Neuronal stem cell (in vitro differentiated cells): Measurements from ENCODE around the gene C2orf42.
"Not testable (repeated sequence)": the region's sequence is repeated elsewhere in the genome, so short reads cannot be mapped to it uniquely, and the experiment has no call there.

Experiments
- DNase-seq: peaks from one replicate; pipeline ENCODE4 v3.0.0-alpha.2; 2013; ENCODE audit warnings: low spot score
- H2AFZ ChIP-seq: one replicate; pipeline ENCODE4 v1.6.1; 2013; ENCODE audit warnings: mild to moderate bottlenecking, low read length, inconsistent platforms
- H2AK5ac ChIP-seq: 2 replicates; pipeline ENCODE4 v1.6.1; 2013; ENCODE audit warnings: low read depth, mild to moderate bottlenecking, inconsistent platforms, low read length, moderate library complexity, mixed read lengths
- H2BK120ac ChIP-seq: 2 replicates; pipeline ENCODE4 v1.6.1; 2013; ENCODE audit warnings: low read depth, mild to moderate bottlenecking, inconsistent platforms, low read length, moderate library complexity, mixed read lengths
- H2BK12ac ChIP-seq: one replicate; pipeline ENCODE4 v1.6.1; 2013; ENCODE audit warnings: low read length, inconsistent platforms
- H2BK15ac ChIP-seq: 2 replicates; pipeline ENCODE4 v1.6.1; 2013; ENCODE audit warnings: mild to moderate bottlenecking, low read length, inconsistent platforms, mixed read lengths
- H2BK5ac ChIP-seq: one replicate; pipeline ENCODE4 v1.6.1; 2013; ENCODE audit warnings: inconsistent platforms, mild to moderate bottlenecking, low read length, moderate library complexity
- H3K14ac ChIP-seq: one replicate; pipeline ENCODE4 v1.6.1; 2013; ENCODE audit warnings: low read length, inconsistent platforms
- H3K18ac ChIP-seq: 2 replicates; pipeline ENCODE4 v1.6.1; 2013; ENCODE audit warnings: low read length, inconsistent platforms
- H3K23ac ChIP-seq: 2 replicates; pipeline ENCODE4 v1.6.1; 2013; ENCODE audit warnings: low read depth, mild to moderate bottlenecking, mixed read lengths, low read length, inconsistent platforms; ENCODE audit not compliant: poor library complexity
- H3K27ac ChIP-seq: replicated peaks from 3 replicates; pipeline ENCODE4 v1.5.1; 2013; ENCODE audit warnings: low read length, inconsistent platforms
- H3K27me3 ChIP-seq, 3 experiments: 2 replicates each; pipeline ENCODE4 v1.6.1; 2013; ENCODE audit warnings: low read length in 3 of 3, mild to moderate bottlenecking in 2 of 3, inconsistent platforms in 1 of 3, low read depth in 1 of 3, mixed read lengths in 1 of 3, moderate library complexity in 1 of 3; ENCODE audit not compliant: control insufficient read depth in 3 of 3, insufficient read depth in 3 of 3
- H3K36me3 ChIP-seq, 2 donors: replicated peaks in 1 of 2; 2 replicates each; pipeline ENCODE4 v1.6.1; 2013; ENCODE audit warnings: low read length in 2 of 2; ENCODE audit not compliant: control insufficient read depth in 2 of 2, insufficient read depth in 2 of 2
- H3K4ac ChIP-seq: 2 replicates; pipeline ENCODE4 v1.6.1; 2013; ENCODE audit warnings: inconsistent platforms, mild to moderate bottlenecking, low read length, moderate library complexity
- H3K4me1 ChIP-seq, 2 donors: 1 replicate in 1 of 2; 2 replicates in 1 of 2; pipeline ENCODE4 v1.6.1; 2013; ENCODE audit warnings: low read length in 2 of 2, low read depth in 1 of 2; ENCODE audit not compliant: control insufficient read depth in 2 of 2, insufficient read depth in 1 of 2
- H3K4me2 ChIP-seq: one replicate; pipeline ENCODE4 v1.6.1; 2013; ENCODE audit warnings: mild to moderate bottlenecking, low read length, inconsistent platforms; ENCODE audit not compliant: insufficient read depth, poor library complexity, severe bottlenecking
- H3K4me3 ChIP-seq, 2 donors: 2 replicates each; pipeline ENCODE4 v1.5.1; 2013; ENCODE audit warnings: low read length in 2 of 2, mild to moderate bottlenecking in 2 of 2, inconsistent platforms in 1 of 2, moderate library complexity in 1 of 2
- H3K79me1 ChIP-seq: one replicate; pipeline ENCODE4 v1.6.1; 2013; ENCODE audit warnings: low read depth, mild to moderate bottlenecking, inconsistent platforms, low read length, moderate library complexity
- H3K9ac ChIP-seq: one replicate; pipeline ENCODE4 v1.6.1; 2013; ENCODE audit warnings: mild to moderate bottlenecking, low read depth, low read length, inconsistent platforms; ENCODE audit not compliant: poor library complexity
- H3K9me3 ChIP-seq, 2 donors: replicated peaks in 1 of 2; 2 replicates each; pipeline versions ENCODE3 to v1.6.1; 2013; ENCODE audit warnings: low read length in 2 of 2, mild to moderate bottlenecking in 2 of 2, inconsistent platforms in 1 of 2, low read depth in 1 of 2, mixed read lengths in 1 of 2, moderate library complexity in 1 of 2; ENCODE audit not compliant: control insufficient read depth in 2 of 2, insufficient read depth in 1 of 2
- H4K8ac ChIP-seq: one replicate; pipeline ENCODE4 v1.6.1; 2013; ENCODE audit warnings: low read depth, mild to moderate bottlenecking, inconsistent platforms, low read length, moderate library complexity
- H4K91ac ChIP-seq: one replicate; pipeline ENCODE4 v1.6.1; 2013; ENCODE audit warnings: low read length, low read depth, mild to moderate bottlenecking, inconsistent platforms; ENCODE audit not compliant: poor library complexity
- WGBS, 2 donors: extraction: QIAGEN DNeasy Blood & Tissue Kit; methylation state at CpG; one replicate each; pipeline ENCODE4 v1.1.7; 2013; ENCODE audit warnings: missing lambda C conversion rate in 2 of 2, mixed read lengths in 1 of 2; ENCODE audit not compliant: insufficient read length in 2 of 2, insufficient replicate concordance in 1 of 2; ENCODE audit errors: extremely low coverage in 2 of 2; 5-methylcytosine and 5-hydroxymethylcytosine counted together

The C2orf42 gene

DNA sequence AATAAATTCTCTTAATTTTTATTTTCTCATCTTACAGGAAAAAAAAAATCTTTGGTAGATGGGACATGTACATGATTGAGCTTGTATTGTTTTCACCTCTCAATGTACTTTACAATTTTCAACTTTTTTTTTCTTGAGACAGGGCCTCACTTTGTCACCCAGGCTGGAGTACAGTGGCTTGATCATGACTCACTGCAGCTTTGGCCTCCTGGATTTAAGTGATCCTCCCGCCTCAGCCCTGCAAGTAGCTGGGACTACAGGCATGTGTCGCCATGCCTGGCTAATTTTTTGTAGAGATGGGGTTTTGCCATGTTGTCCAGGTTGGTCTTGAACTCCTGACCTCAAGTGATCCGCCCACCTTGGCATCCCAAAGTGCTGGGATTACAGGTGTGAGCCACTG lies 32.5 kb upstream of the C2orf42 start:
- H3K4me3 ChIP-seq, H3K4me2 ChIP-seq, H4K8ac ChIP-seq, H3K4ac ChIP-seq, H2AFZ ChIP-seq, H3K79me1 ChIP-seq, H2BK5ac ChIP-seq, H2BK12ac ChIP-seq, DNase-seq, H3K18ac ChIP-seq, H4K91ac ChIP-seq, H2BK120ac ChIP-seq, H3K23ac ChIP-seq, H3K27ac ChIP-seq, H3K27me3 ChIP-seq, H2BK15ac ChIP-seq, H2AK5ac ChIP-seq, H3K14ac ChIP-seq, H3K9me3 ChIP-seq, H3K4me1 ChIP-seq, H3K9ac ChIP-seq: not testable (repeated sequence)
- H3K36me3 ChIP-seq = peaks cover 31 to 99% of the 10 kb centered on the region in 2 donors
- WGBS, 2 donors = no CpG with 5 or more reads among the region's 3 CpGs

DNA sequence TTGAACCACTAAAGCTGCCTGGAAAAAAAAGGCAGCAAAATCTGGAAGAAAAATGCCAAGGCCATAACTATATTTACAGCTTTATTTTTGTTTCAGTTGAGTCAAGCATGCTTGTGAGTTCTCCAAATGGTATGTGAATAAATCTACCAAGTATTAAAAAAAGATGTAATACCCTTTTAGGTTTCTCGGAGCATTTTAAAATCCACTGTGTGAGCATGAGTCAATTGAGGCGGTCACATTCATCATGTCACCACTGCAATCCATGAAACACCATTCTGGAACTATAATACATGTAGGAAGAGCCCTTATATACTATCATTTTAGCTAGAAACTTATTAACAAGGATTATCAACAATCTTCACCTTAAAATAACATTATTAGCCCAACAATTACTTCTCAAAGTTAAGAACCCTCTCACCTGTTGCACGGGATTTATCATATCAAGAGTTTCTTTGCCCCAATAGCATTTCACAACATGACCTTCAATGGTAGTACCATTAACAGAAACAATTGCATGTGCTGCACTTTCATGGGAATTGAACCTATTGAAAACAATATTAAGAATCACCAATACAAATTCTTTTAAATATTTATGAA lies 24.2 kb upstream of the C2orf42 start:
- no peak overlapping the region for H2BK120ac ChIP-seq
- H3K4ac ChIP-seq = no peak overlapping the region
- no peaks in the 10 kb centered on the region for H3K27me3 ChIP-seq
- DNase-seq = no peak
- H3K36me3 ChIP-seq = peaks cover 23 to 100% of the 10 kb centered on the region in 2 donors
- no CpG with 5 or more reads among the region's 3 CpGs for WGBS, 2 donors
- no peak overlapping the region for H3K27ac ChIP-seq
- H3K79me1 ChIP-seq = no peaks in the 10 kb centered on the region
- no peak overlapping the region for H2BK5ac ChIP-seq
- no peak overlapping the region for H3K4me3 ChIP-seq
- no peak overlapping the region for H3K9ac ChIP-seq
- H2BK12ac ChIP-seq = no peak overlapping the region
- no peak overlapping the region for H3K23ac ChIP-seq
- H3K9me3 ChIP-seq = no peaks in the 10 kb centered on the region
- no peak overlapping the region for H3K14ac ChIP-seq
- no peak overlapping the region for H3K4me2 ChIP-seq
- no peak overlapping the region for H4K91ac ChIP-seq
- no peak overlapping the region for H2BK15ac ChIP-seq
- H2AK5ac ChIP-seq = no peak overlapping the region
- H4K8ac ChIP-seq = no peak overlapping the region
- no peak overlapping the region for H2AFZ ChIP-seq
- H3K4me1 ChIP-seq = no peaks in the 10 kb centered on the region
- H3K18ac ChIP-seq = no peak overlapping the region

DNA sequence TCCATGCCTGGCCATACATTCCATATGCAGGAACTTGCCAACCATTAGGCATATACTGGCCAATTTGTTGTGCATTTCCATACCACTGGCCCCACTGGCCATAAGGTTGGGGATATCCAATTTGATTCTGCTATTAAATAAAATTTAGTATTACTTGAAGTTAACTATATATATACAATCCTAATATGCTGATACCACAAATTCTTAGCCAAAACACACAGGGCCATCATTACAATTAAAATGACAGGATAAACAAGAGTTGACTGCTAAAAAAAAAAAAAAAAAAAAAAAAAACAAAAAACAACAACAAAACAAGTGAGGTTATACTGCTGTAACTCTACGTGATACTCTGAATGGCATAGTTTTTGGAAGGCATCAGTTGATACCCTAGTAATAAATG lies 23.5 kb upstream of the C2orf42 start:
- Histone ChIP-seq H4K91ac (no peak overlapping the region), H3K23ac (no peak overlapping the region), H2BK15ac (no peak overlapping the region), H3K18ac (no peak overlapping the region), H2AK5ac (no peak overlapping the region), H3K9me3 (no peaks in the 10 kb centered on the region), H3K4ac (no peak overlapping the region), H3K4me2 (no peak overlapping the region), H3K4me3 (no peak overlapping the region), H2BK5ac (no peak overlapping the region), H3K4me1 (no peaks in the 10 kb centered on the region), H3K14ac (no peak overlapping the region), H3K79me1 (no peaks in the 10 kb centered on the region), H3K9ac (no peak overlapping the region), H2AFZ (no peak overlapping the region), H3K36me3 (peaks cover 18 to 100% of the 10 kb centered on the region in 2 donors), H4K8ac (no peak overlapping the region), H2BK12ac (no peak overlapping the region), H3K27ac (no peak overlapping the region), H3K27me3 (no peaks in the 10 kb centered on the region), H2BK120ac (no peak overlapping the region)
- DNase-seq = no peak
- WGBS, 2 donors = no CpG with 5 or more reads among the region's 1 CpG

DNA sequence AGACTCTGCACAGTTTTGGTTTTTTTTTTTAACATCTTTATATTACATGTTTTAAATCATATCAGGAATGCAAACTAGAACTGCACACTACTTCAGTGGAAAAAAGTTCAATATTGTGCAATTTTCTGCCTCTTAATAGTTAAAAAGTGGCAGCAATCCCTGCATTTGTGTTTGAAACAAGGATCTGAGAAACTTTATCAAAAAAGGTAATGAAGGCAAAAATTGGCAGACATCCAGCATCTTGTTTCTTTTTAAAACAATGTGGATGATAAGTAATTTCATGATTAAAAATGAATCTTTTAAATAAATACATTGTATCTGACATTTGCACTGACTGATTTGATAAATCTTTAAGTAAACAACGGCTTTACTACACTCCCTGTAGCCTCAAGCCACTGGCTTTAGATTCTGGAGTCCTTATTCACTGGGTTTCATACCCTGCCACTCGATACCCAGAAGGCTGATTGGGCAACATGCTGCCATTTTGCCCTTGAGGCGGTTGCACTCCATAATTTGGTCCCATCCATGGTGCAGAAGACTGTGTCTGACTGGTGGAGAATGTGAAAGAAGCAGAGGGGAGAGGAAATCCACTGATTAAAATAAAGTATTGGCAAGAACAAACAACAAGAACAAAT lies 21.6 kb upstream of the C2orf42 start:
- H3K4me2 ChIP-seq = no peak overlapping the region
- H3K36me3 ChIP-seq = peaks cover 16 to 96% of the 10 kb centered on the region in 2 donors
- no peak overlapping the region for H4K8ac ChIP-seq
- no peak overlapping the region for H2BK15ac ChIP-seq
- no peaks in the 10 kb centered on the region for H3K79me1 ChIP-seq
- no peak overlapping the region for H3K9ac ChIP-seq
- no peak overlapping the region for H2BK12ac ChIP-seq
- H3K18ac ChIP-seq = no peak overlapping the region
- no peak overlapping the region for H3K23ac ChIP-seq
- no peaks in the 10 kb centered on the region for H3K9me3 ChIP-seq
- H2BK5ac ChIP-seq = no peak overlapping the region
- H2AK5ac ChIP-seq = no peak overlapping the region
- WGBS, 2 donors = no CpG with 5 or more reads among the region's 3 CpGs
- no peak overlapping the region for H2BK120ac ChIP-seq
- H3K4ac ChIP-seq = no peak overlapping the region
- H3K27me3 ChIP-seq = no peaks in the 10 kb centered on the region
- H3K4me1 ChIP-seq = no peaks in the 10 kb centered on the region
- no peak overlapping the region for H2AFZ ChIP-seq
- H3K27ac ChIP-seq = no peak overlapping the region
- H4K91ac ChIP-seq = no peak overlapping the region
- H3K14ac ChIP-seq = no peak overlapping the region
- no peak for DNase-seq
- no peak overlapping the region for H3K4me3 ChIP-seq
